IMR-90 (cell line): ENCODE data around the gene PTPRS.

Source experiments
- CHD1 ChIP-seq: IDR thresholded peaks from 2 replicates; pipeline ENCODE4 v1.6.1; 2012; ENCODE audit warnings: low read depth, low read length, improper control_type of control experiment
- POLR2A ChIP-seq: IDR thresholded peaks from 2 replicates; pipeline ENCODE4 v1.6.1; 2012; ENCODE audit warnings: mild to moderate bottlenecking, low read depth, low read length
- RAD21 ChIP-seq: IDR thresholded peaks from 2 replicates; pipeline ENCODE4 v1.6.1; 2012; ENCODE audit warnings: low read length, improper control_type of control experiment
- TF ChIP-seq, protein P1 (sequence below): conservative IDR thresholded peaks from 2 replicates; pipeline ENCODE4 v1.5.1; 2012; ENCODE audit warnings: mild to moderate bottlenecking, low read depth, low read length, improper control_type of control experiment

DNA sequence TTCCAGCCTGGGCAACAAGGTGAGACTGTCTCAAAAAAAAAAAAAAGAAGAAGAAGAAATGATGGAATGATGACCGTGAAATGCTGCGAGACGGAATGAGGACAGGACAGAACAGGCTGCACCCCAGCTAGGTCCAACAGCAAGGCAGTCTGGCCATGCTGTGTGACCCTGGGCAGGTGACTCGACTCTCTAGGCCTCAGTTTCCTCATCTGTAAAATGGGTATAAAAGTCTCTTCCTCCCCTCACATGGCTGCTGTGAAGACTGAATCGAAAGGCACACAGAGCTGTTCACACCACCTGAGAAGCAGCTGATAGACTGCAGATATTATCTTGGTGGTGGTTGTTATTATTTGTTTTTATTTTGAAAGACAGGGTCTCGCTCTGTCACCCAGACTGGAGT lies 22.3 kb downstream of the PTPRS start:
- TF ChIP-seq, protein P1, sequence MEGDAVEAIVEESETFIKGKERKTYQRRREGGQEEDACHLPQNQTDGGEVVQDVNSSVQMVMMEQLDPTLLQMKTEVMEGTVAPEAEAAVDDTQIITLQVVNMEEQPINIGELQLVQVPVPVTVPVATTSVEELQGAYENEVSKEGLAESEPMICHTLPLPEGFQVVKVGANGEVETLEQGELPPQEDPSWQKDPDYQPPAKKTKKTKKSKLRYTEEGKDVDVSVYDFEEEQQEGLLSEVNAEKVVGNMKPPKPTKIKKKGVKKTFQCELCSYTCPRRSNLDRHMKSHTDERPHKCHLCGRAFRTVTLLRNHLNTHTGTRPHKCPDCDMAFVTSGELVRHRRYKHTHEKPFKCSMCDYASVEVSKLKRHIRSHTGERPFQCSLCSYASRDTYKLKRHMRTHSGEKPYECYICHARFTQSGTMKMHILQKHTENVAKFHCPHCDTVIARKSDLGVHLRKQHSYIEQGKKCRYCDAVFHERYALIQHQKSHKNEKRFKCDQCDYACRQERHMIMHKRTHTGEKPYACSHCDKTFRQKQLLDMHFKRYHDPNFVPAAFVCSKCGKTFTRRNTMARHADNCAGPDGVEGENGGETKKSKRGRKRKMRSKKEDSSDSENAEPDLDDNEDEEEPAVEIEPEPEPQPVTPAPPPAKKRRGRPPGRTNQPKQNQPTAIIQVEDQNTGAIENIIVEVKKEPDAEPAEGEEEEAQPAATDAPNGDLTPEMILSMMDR = no peak
- TF ChIP-seq RAD21 (no peak), POLR2A (no peak), CHD1 (no peak)
